Right renal cortex interstitium (tissue), 3 donors: ENCODE results near the gene PITPNM3. TPM values are rescaled to one million over a fixed set of nuclear protein-coding genes. Genes with fewer than 3 reads are reported as not detected.
"Not testable (repeated sequence)": the region's sequence is repeated elsewhere in the genome, so short reads cannot be mapped to it uniquely, and the experiment has no call there.

Experiments used
- DNase-seq, 3 donors: peaks; one replicate each; pipeline ENCODE4 v3.0.0-alpha.2; 2013; ENCODE audit warnings: low read depth in 3 of 3, low spot score in 2 of 3
- polyA plus RNA-seq, 3 donors: library from polyadenylated mRNA; unstranded; fragments of 120-200 nt; gene quantifications; one replicate each; pipeline ENCODE4 v1.2.1, GENCODE V29; 2013; ENCODE audit not compliant: insufficient read length in 3 of 3

Gene PITPNM3
- 1 to 10 TPM; 7.4 to 8.9 (median 8.2) TPM for polyA plus RNA-seq

DNA sequence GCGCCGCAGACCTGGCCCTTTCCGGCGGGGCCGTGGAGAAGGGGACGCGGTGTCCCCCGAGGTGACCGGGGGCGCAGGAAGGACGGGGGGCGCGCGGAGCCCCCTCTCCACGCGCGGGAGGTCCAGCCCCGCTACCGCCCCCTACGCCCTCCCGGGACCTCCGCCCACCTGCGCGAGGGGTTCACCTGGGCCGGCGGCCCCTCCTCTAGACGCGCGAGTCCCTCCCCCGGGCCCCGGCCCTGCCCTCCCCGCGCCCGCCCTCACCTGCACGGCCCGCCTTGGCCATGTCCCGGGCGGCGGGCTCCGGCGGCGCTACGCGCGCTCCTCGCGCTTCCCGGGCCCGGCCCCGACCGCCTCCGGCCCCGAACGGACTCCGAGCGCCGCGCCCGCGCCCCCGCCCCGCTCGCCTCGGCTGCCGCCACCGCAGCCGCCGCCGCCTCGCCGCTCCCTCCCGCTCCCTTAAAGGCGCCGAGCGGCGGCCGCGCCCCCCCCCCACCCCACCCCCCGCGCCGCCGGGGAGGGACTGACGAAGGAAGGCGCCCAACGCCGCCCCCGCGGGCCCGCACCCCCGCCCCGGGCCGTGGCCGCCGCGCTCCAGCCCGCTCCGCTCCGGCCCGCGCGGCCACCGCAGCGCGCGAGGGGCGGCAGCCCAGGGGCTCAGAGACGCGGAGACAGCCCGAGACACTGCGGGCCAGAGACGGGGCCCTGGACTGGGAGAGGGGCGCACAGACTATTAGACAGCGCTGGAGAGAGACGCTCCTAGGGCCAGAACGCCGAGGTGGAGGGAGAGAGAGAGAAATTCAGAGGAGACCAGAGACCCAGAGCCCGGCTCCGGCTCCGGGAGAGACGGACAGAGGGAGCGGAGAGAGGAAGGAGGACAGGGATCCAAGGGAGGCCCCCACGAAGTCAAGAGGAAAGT lies at the start of gene PITPNM3:
Gene PITPNM3, minus strand, starts transcription at position 435 of the 919 bp plus-strand sequence. Its CDS starts 149 bp downstream, at position 286.
- DNase-seq, result no peak

DNA sequence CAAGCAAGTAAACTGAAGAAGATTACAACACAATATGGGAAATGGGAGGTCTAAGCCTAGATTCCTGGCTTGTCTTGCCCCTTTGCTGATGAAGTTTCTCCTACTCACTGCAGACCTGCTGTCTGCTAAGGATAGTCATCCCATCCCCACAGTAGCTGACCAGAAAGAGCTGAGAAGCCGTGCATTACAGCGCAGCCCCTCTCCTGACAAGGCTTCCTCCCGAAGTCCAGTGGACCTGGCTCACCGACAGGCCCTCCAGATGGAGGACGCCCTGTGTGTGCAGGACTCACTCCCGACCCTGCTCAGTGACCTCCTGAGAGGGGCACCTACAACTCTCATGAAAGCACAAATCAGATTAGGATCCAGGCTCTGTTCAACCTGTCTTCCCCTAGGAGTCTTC lies 48.8 kb upstream of the PITPNM3 start:
- DNase-seq, result no peak

DNA sequence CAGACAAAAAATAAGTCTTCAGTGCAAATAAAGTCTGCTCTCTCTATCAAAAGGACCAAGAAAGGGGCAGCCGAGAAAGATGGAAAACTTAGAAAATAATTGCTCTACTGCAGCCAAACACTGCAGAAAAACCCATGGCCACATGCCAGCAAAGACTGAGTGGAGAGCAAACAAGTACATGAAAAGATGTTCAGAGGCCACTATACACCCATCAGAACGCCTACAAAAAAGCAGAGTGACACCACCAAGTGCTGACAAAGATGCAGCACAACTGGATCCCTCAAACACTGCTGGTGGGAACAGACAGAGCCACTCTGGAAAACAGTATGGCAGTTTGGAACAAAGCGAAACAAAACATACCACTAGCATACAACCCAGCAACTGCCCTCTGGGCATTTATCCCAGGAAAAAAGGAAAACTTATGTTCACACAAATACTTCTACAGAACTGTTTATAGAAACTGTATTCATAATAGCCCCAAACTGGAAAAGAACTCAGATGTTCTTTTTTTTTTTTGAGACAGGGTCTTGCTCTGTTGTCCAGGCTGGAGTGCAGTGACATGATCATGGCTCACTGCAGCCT lies 47.5 kb upstream of the PITPNM3 start:
- DNase-seq, result peak in 1 of 3 donors; percentile 7

- DNase-seq, result no peak
These were observed 45.8 kb upstream of the PITPNM3 start for GRCh38 chr17:6602141-6602540.

- no peak for DNase-seq
These were observed 43.0 kb upstream of the PITPNM3 start for GRCh38 chr17:6599364-6599763.

DNA sequence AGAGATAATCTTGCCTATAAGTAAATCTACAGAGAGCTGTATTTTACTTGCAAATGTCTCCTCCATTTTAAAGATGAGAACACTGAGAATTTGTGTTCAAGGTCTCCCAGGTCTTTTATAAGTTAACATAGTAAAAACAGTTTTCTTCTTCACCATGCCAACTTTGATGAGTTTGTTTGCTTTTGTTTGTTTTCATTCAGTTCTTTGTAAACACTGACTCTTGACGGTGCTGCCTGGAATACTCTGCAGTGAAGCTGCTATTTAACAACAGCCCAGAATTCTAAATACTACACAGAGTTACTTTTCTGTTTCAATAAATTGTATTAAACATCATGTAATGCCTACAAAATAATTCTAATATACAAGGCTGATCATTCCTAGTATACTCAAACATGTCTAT lies 41.4 kb upstream of the PITPNM3 start:
- no peak for DNase-seq

- no peak for DNase-seq
These were observed 40.6 kb upstream of the PITPNM3 start for GRCh38 chr17:6596941-6597340.

GRCh38 chr17:6596511-6596910 lies 40.2 kb upstream of the PITPNM3 start:
- no peak for DNase-seq

GRCh38 chr17:6596081-6596480 lies 39.7 kb upstream of the PITPNM3 start:
- DNase-seq, result no peak

DNA sequence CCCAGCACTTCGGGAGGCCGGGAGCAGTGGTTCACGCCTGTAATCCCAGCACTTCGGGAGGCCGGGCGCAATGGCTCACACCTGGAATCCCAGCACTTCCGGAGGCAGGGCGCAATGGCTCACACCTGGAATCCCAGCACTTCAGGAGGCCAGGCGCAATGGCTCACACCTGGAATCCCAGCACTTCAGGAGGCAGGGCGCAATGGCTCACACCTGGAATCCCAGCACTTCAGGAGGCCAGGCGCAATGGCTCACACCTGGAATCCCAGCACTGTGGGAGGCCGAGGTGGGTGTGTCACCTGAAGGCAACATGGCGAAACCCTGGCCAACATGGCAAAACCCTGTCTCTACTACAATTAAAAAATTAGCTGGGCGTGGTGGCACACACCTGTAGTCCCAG lies 37.0 kb upstream of the PITPNM3 start:
- DNase-seq, result not testable (repeated sequence)

GRCh38 chr17:6592173-6592572 lies 35.8 kb upstream of the PITPNM3 start:
- no peak for DNase-seq

DNA sequence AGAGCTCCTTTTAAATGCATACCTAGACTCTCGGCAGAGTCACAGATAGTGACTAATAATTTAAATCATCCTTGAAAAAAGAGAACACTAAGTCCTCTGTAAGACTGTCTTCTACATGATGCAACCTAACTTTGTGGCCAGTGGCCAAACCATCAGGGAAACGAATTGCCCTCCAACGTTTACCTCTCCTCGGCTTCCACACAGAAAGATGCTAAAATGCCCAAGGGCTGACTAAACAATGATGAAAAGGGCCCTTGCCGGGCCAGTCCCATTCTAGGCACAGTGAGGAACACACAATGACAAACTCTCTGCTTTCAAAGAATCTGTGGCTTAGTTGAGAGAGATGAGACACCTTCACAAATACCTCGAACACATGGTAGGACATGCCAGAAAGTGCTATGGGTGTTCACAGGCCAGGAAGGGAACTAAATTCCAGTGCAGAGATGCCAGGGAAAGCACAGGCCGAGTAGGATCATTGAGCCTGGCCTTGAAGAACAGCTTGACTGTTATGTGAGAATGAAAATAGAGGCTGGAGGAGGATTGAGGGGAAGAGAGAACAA lies 35.3 kb upstream of the PITPNM3 start:
- no peak for DNase-seq

DNA sequence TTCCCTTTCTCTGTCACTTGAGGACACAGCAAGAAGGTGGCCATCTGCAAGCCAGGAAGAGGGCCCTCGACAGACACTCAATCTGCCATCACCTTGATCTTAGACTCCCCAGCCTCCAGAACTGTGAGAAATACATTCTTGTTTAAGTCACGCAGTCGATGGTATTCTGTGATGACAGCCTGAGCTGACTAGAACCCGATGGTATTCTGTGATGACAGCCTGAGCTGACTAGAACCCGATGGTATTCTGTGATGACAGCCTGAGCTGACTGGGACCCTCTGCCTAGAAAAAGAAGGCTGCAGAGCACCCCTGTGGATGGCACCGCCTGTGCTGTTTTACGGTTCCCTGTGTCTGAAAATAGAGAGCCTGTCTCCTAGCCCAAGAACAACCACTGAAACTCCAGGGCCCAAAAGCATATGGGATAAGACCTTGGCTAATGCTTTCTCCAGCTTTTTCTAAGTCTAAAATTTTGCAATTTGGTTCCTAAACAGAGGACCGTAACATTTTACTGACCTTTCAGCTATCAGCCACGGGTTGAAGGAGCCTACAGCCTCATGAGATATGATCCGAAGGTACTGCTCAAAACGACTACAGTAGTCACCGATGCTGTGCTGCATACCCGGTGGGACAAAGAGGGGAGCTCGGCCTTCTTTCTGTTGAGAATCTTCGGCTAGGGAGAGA lies 33.1 kb upstream of the PITPNM3 start:
- DNase-seq, result no peak

DNA sequence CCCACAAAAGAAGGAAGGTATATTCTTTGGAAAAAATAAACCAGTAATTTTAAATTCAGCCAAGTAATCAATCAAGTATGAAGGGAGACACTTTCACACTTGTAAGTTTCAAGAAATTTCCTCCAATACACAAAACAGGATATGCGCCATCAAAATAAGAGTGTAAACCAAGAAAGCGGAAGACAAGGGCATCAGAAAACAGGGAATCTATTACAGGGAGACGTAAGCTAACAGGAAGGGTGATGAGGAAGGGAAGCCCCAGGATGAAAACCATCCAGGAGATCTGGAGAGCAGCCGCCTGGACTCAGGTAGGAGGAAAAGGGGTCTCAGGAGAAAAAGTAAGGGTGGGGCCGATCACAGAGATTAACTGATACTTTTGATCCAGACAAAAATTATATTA lies 31.8 kb upstream of the PITPNM3 start:
- no peak for DNase-seq

DNA sequence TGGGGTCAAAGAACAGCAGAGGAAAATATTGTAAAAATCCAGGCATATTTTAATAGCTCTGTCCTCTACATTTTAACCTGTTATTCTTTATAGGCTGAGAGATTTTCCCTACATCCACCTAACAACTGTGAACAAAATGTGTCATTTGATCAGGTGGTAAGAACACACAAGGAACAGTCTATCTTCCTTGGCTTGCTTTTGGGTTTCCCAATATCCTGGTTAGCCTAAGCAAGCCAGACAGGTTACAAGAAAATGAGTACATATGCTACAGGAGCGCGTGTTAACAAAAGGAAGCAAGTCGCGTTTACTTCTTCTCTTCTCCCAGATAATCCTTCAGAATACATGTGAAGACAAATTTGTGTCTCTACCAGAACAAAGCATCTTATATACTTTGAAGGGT lies 31.0 kb upstream of the PITPNM3 start:
- DNase-seq, result no peak

DNA sequence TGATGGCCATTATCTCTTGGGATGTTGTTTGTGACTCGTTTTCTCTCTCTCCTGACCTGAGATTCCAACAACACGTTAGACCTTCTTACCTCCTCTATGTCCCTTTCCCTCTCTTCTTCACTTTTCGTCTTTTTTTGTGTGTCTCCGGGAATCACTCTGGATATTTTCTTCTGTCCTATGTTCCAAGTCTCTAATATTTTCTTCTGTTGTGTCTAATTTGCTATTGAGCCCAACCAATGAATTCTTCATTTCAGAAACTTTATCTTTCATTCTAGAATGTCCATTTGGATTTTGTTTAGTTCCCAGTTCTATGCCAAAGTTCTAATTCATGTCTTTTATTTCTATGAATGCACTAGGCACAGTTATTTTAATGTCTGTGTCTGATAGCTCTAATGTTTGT lies 27.1 kb upstream of the PITPNM3 start:
- no peak for DNase-seq

GRCh38 chr17:6580625-6581024 lies 24.3 kb upstream of the PITPNM3 start:
- no peak for DNase-seq

GRCh38 chr17:6578491-6578890 lies 22.1 kb upstream of the PITPNM3 start:
- DNase-seq, result no peak

GRCh38 chr17:6577686-6578263 lies 21.4 kb upstream of the PITPNM3 start:
- DNase-seq, result no peak

- DNase-seq, result no peak
These were observed 19.9 kb upstream of the PITPNM3 start for GRCh38 chr17:6576038-6576785.
